SK-N-SH (cell line): Measurements from ENCODE around the gene DNAH1. TPM values are rescaled to one million over a fixed set of nuclear protein-coding genes. Genes with fewer than 3 reads are reported as not detected.
A peak's percentile ranks its signal among the peaks of the same experiment; 100 is the strongest.

ENCODE experiments used
- CTCF ChIA-PET: fragments of 300-600, 350-600 bp; formaldehyde crosslinking; extraction: SDS; loops from one replicate; lab custom pipeline; 2021; lab: Yijun Ruan, JAX
- POLR2A ChIA-PET: fragments of 350-600 bp; sonication (Branson Sonifier 250); formaldehyde crosslinking; extraction: SDS; loops from one replicate; lab custom pipeline; 2020; ENCODE audit warnings: antibody characterized with exemption, inconsistent platforms; lab: Yijun Ruan, JAX
- DNase-seq: peaks from one replicate; pipeline ENCODE4 v3.0.0; 2012
- H2AFZ ChIP-seq: fragments of 200-600 bp; sonication (generic); 2 replicates; pipeline ENCODE4 v1.8.1; 2016; ENCODE audit warnings: antibody characterized with exemption, mild to moderate bottlenecking, low read depth
- H3F3A ChIP-seq: fragments of 200-600 bp; sonication (generic); replicated peaks from 2 replicates; pipeline ENCODE3; 2016; ENCODE audit warnings: antibody characterized with exemption, mild to moderate bottlenecking; ENCODE audit not compliant: insufficient read depth
- H3K27ac ChIP-seq, 2 experiments: fragments of 200-500 bp in 1 of 2; fragments of 200-600 bp in 1 of 2; sonication (Bioruptor generic) in 1 of 2; sonication (generic), shearing (Covaris generic) in 1 of 2; 2 replicates each; pipeline versions ENCODE4 v1.5.1 to v1.6.1; 2014 to 2016; ENCODE audit warnings: low read depth in 2 of 2, inconsistent platforms in 1 of 2, low read length in 1 of 2, mild to moderate bottlenecking in 1 of 2, mixed read lengths in 1 of 2
- H3K27me3 ChIP-seq: fragments of 200-600 bp; sonication (generic), shearing (Covaris generic); 2 replicates; pipeline ENCODE4 v1.6.1; 2016; ENCODE audit warnings: mixed run types; ENCODE audit not compliant: insufficient read depth
- H3K36me3 ChIP-seq, 2 experiments: fragments of 200-500 bp in 1 of 2; fragments of 200-600 bp in 1 of 2; sonication (Bioruptor generic) in 1 of 2; sonication (generic) in 1 of 2; replicated peaks in 1 of 2; 2 replicates each; pipeline versions ENCODE3 to v1.5.1; 2014 to 2016; ENCODE audit warnings: low read length in 1 of 2, mild to moderate bottlenecking in 1 of 2; ENCODE audit not compliant: insufficient read depth in 2 of 2, control insufficient read depth in 1 of 2
- H3K4me1 ChIP-seq, 2 experiments: fragments of 200-500 bp in 1 of 2; fragments of 200-600 bp in 1 of 2; sonication (Bioruptor generic) in 1 of 2; sonication (generic), shearing (Covaris generic) in 1 of 2; 2 replicates each; pipeline versions ENCODE4 v1.5.1 to v1.6.1; 2014 to 2016; ENCODE audit warnings: low read depth in 1 of 2, low read length in 1 of 2, mixed run types in 1 of 2; ENCODE audit not compliant: insufficient read depth in 2 of 2, control insufficient read depth in 1 of 2
- H3K4me2 ChIP-seq: fragments of 200-600 bp; sonication (generic), shearing (Covaris generic); 2 replicates; pipeline ENCODE4 v1.6.1; 2017; ENCODE audit warnings: mixed run types
- H3K4me3 ChIP-seq, 2 experiments: fragments of 200-500 bp in 1 of 2; fragments of 200-600 bp in 1 of 2; sonication (Bioruptor generic) in 1 of 2; sonication (generic), shearing (Covaris generic) in 1 of 2; 2 replicates each; pipeline versions ENCODE4 v1.5.1 to v1.8.1; 2014 to 2016; ENCODE audit warnings: low read depth in 2 of 2, inconsistent platforms in 1 of 2, low read length in 1 of 2, mild to moderate bottlenecking in 1 of 2, mixed read lengths in 1 of 2, moderate library complexity in 1 of 2
- H3K79me2 ChIP-seq: fragments of 200-600 bp; sonication (generic); 2 replicates; pipeline ENCODE4 v1.8.1; 2017; ENCODE audit warnings: mild to moderate bottlenecking; ENCODE audit not compliant: insufficient read depth
- H3K9ac ChIP-seq: fragments of 200-600 bp; sonication (generic); 2 replicates; pipeline ENCODE4 v1.6.1; 2017; ENCODE audit warnings: mixed run types
- H3K9me2 ChIP-seq: fragments of 200-600 bp; sonication (generic); 2 replicates; pipeline ENCODE4 v1.6.1; 2017; ENCODE audit warnings: mixed run types
- H3K9me3 ChIP-seq: fragments of 200-600 bp; sonication (generic); 2 replicates; pipeline ENCODE4 v1.6.1; 2017; ENCODE audit warnings: mixed run types, mild to moderate bottlenecking, moderate library complexity
- H4K20me1 ChIP-seq: fragments of 200-600 bp; sonication (generic); 2 replicates; pipeline ENCODE4 v1.6.1; 2017; ENCODE audit warnings: mild to moderate bottlenecking, mixed run types; ENCODE audit not compliant: insufficient read depth
- CHD2 ChIP-seq: fragments of 150-350 bp; IDR thresholded peaks from 2 replicates; pipeline ENCODE4 v1.6.1; 2018; ENCODE audit warnings: low read length; ENCODE audit not compliant: partially characterized antibody
- CTCF ChIP-seq: fragments of 200-600 bp; sonication (generic); IDR thresholded peaks from 2 replicates; pipeline ENCODE4 v1.6.1; 2017; ENCODE audit warnings: antibody characterized with exemption, mild to moderate bottlenecking, moderate library complexity
- EP300 ChIP-seq, 2 experiments: IDR thresholded peaks; 2 replicates each; pipeline versions ENCODE4 v1.4.0 to v1.6.1; 2012; ENCODE audit warnings: borderline replicate concordance in 1 of 2, low read depth in 1 of 2, low read length in 1 of 2
- EZH2phosphoT487 ChIP-seq: fragments of 200-600 bp; sonication (generic); IDR thresholded peaks from 2 replicates; pipeline ENCODE4 v1.6.1; 2017; ENCODE audit warnings: low read depth, mixed run types, mild to moderate bottlenecking, antibody characterized with exemption, moderate library complexity, borderline replicate concordance
- FOXM1 ChIP-seq: IDR thresholded peaks from 2 replicates; pipeline ENCODE4 v1.4.0; 2012; ENCODE audit warnings: low read depth, mild to moderate bottlenecking
- GABPA ChIP-seq: IDR thresholded peaks from 2 replicates; pipeline ENCODE4 v1.4.0; 2012; ENCODE audit warnings: low read depth, mild to moderate bottlenecking
- GATA2 ChIP-seq: sonication (generic); formaldehyde crosslinking; IDR thresholded peaks from 2 replicates; pipeline ENCODE4 v1.5.0; 2020; ENCODE audit warnings: mild to moderate bottlenecking, missing genetic modification reagents
- IRF3 ChIP-seq: fragments of 150-350 bp; IDR thresholded peaks from 2 replicates; pipeline ENCODE4 v1.6.1; 2016; ENCODE audit warnings: mild to moderate bottlenecking, low read depth, low read length
- MAX ChIP-seq: IDR thresholded peaks from 2 replicates; pipeline ENCODE4 v1.4.0; 2012; ENCODE audit warnings: low read depth
- MEF2A ChIP-seq: IDR thresholded peaks from 2 replicates; pipeline ENCODE4 v1.4.0; 2012; ENCODE audit warnings: low read depth, borderline replicate concordance
- NRF1 ChIP-seq: IDR thresholded peaks from 2 replicates; pipeline ENCODE4 v1.6.1; 2012; ENCODE audit warnings: low read depth, mild to moderate bottlenecking, low read length
- RAD21 ChIP-seq: IDR thresholded peaks from 2 replicates; pipeline ENCODE4 v1.6.1; 2012; ENCODE audit warnings: mild to moderate bottlenecking, low read length
- REST ChIP-seq: IDR thresholded peaks from 2 replicates; pipeline ENCODE4 v1.6.1; 2012; ENCODE audit warnings: mild to moderate bottlenecking, low read depth, low read length, moderate library complexity
- SIN3A ChIP-seq: IDR thresholded peaks from 2 replicates; pipeline ENCODE4 v1.6.1; 2012; ENCODE audit warnings: low read depth, mild to moderate bottlenecking, low read length, moderate library complexity, borderline replicate concordance
- WGBS: methylation state at CpG from one replicate; pipeline ENCODE4 v1.1.6; 2017; ENCODE audit warnings: low lambda C conversion rate; 5-methylcytosine and 5-hydroxymethylcytosine counted together
- polyA plus RNA-seq, 3 experiments: library from polyadenylated mRNA; depleted of rRNA; stranded (reverse); fragments of >200 nt; gene quantifications; 2 replicates each; pipeline ENCODE4 v1.2.3, GENCODE V29; 2012

DNAH1 gene
- polyA plus RNA-seq, 1 of the 3 experiments (the other 2 are of a cell fraction) = 5.1 TPM

GRCh38 chr3:52435246-52436101, 119.4 kb downstream of the DNAH1 start:
- Histone ChIP-seq H3K9ac (no peak overlapping the region), H4K20me1 (no peaks in the 10 kb centered on the region), H3K79me2 (no peaks in the 10 kb centered on the region), H3K4me1 (peaks cover 0 to 5% of the 10 kb centered on the region in 2 experiments; a peak in 1 of 4 replicates), H3K9me3 (no peaks in the 10 kb centered on the region), H3K4me2 (no peak overlapping the region), H3K36me3 (no peaks in the 10 kb centered on the region), H3K4me3 (no peak overlapping the region), H3K27me3 (no peaks in the 10 kb centered on the region), H2AFZ (no peak overlapping the region), H3K27ac (no peak overlapping the region), H3K9me2 (no peaks in the 10 kb centered on the region), H3F3A (no peaks in the 10 kb centered on the region)
- DNase-seq = peak; percentile 25
- ChIA-PET POLR2A (no interaction called here), CTCF (interaction anchor here (1.1 to 28.4 kb wide), 3 partner anchors 13 to 37 kb away, joined by 3 to 578 read pairs (median 11); partner anchors contain the start of genes NISCH, SEMA3G and TNNC1)
- 82% methylated on average over 15 of the region's 32 CpGs for WGBS
- TF ChIP-seq RAD21 (no peak), MEF2A (no peak), GABPA (no peak), MAX (no peak), REST (no peak), NRF1 (no peak), CTCF (no peak), CHD2 (no peak), IRF3 (no peak), GATA2 (CRISPR knock-in tag) (no peak), SIN3A (no peak), EZH2phosphoT487 (no peak), FOXM1 (no peak), EP300 (IDR thresholded peaks at IDR 0.05; ENCODE audit: borderline replicate concordance in 1 of 2, low read depth in 1 of 2, low read length in 1 of 2) (no peak)
